Cerebellar cortex (tissue), 1 donor: ENCODE results near the gene PSMB7.
A peak's percentile ranks its signal among the peaks of the same experiment; 100 is the strongest.

ENCODE experiments used
- DNase-seq: peaks from one replicate; pipeline ENCODE4 v3.0.0-alpha.2; 2015; ENCODE audit warnings: low spot score

The PSMB7 gene

GRCh38 chr9:124326378-124326777 is 88.9 kb downstream of the PSMB7 start:
- no peak for DNase-seq

GRCh38 chr9:124325816-124326215 is 89.4 kb downstream of the PSMB7 start:
- DNase-seq = no peak

DNA sequence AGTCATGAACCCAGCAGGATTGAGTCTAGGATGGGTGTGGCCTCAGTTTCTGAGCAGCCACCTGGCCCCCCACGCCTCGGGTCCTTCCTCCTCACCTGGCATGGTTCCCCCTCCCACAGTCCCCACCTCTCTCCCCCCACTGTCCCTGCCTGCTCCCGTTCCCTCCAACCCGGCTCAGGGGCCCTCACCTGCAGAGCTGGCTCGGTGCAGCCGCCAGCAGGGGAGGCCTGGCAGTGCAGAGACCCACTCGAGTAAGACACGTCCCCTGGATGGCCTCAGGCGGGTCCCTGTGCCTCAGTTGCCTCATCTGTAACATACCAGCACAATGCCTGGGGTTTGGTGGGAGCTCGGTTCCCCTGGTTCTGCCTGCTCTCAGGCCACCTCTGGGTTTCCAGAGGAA is 91.3 kb downstream of the PSMB7 start:
- DNase-seq = no peak

DNA sequence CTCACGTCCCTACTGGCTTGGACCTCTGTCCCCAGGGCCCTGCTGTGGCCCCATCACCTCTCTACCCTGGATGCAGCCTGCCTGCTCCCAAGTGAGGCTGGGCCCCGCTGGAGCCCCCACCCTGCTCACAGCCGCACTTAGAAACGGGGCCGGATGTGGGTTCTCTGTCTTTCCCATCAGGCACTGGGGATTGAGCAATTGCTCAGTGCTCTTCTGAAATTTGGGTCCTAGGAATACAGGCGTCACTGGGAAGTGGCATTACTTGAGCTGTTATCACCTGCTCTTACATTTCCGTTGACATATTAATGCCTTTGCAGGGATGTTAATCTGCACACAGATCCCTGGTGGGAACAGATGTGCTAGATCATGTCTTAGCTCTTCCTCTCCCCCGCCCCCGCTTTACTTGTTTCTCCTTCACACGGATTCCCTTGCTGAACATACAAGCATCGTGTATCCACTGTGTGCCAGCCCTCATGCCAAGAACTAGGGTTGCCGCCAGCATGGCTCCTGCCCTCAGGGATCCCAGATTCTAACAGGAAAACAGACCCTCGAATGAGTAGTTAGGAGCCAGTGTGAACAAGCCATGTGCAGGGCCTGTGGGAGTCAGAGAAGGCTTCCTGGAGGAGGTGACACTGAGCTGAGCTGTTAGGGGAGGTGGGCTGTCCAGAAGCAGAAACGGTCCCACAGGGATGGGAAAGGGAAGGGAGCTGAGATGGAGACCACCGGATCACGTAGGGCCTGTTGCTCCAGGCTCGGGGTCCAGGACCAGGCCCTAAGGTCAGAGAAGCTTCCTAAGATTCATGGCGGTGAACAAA is 92.4 kb downstream of the PSMB7 start:
- DNase-seq = no peak

DNA sequence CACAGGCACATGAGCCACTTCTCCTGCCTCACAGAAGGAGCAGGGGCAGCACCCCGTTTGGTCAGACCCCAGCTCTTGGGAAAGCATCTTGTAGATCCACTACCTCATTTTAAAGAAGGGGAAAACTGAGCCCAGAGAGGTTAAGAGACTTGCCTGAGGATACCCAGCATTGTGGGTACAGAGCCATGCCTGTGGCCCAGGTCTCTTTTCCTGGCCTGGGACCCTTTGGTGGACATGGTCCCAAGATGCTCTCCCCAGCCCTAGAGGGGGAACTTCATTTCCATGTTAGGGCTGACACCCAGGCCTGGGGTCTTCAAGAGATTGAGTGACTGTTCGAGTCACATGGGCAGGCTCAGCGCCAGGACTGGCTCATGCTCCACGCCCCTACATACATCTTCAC is 93.3 kb downstream of the PSMB7 start:
- no peak for DNase-seq

DNA sequence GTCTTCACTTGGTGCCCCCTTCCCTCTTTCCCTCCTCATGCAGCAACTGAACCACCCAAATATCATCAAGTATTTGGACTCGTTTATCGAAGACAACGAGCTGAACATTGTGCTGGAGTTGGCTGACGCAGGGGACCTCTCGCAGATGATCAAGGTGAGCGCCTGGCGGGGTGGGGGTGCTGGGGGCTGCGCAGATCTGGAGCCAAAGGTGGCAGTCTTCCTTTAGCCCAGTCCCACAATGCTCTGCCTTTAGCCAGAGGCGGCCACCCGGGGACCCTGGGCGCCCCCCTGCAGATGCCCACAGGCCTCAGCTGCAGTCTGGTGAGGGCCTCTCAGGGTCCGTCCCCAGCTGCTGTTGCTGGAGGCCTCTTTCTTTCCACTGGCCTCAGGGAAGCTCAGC is 93.8 kb downstream of the PSMB7 start:
- no peak for DNase-seq

DNA sequence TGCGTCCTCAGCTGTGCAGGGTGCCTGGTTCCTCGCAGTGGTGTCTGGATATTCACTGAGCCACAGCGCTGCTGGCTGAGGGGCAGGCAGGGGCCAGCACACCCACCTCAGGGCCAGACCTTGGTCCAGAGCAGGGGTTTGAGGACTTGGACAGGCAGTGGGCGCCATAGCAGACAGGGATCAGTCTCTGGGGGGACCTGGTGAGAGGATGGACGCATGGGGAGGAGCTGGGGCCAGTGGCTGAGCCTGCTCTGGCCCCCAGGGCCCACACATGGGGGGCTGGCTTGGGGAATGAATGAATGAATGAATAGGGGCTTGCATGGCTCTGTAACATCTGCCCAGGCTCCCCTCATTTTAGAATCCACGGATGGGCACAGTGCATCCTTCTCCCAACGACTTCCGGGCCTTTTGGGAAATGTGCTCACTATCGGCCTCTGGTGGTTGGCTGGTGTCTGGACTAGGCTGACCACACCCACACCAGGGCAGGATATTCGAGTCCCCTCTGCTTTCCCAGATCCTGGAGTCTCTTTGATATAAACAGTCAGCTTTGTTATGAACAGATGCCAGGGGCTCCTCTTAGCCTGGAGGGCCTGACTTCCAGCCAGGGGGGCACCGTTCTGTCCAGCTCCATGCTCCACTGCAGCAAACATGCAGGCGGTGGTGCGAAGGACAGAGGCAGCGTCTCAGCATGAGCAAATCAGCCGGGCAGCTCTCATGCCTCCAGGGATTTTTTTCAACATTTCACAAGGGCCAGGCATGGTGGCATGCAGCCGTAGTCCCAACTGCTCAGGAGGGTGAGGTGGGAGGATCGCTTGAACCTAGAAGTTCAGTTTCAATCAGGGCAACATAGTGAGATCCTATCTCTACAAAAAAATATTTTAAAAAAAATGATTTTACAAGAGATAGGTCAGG is 94.9 kb downstream of the PSMB7 start:
- peak; percentile 53 for DNase-seq

DNA sequence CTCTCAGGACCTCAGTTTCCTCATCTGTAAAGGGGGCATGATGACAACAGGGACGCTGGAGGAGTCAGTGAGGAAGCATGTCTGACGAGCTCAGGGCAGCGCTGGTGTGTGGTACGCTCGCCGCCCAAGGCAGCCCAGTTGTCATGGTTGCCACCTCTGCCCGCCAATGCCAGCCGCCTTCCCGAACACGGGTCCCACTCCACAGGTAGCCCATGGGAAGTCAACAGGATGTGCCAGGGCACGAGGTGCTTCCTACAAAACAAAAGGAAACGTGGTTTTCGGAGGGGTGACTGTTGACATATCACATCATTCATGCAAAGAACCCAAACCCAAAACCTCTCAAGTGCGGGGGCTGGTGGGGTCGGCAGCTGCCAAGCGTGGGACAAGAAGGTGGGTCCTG is 99.4 kb downstream of the PSMB7 start:
- no peak for DNase-seq

GRCh38 chr9:124313940-124314339 is 101.3 kb downstream of the PSMB7 start:
- DNase-seq = no peak

DNA sequence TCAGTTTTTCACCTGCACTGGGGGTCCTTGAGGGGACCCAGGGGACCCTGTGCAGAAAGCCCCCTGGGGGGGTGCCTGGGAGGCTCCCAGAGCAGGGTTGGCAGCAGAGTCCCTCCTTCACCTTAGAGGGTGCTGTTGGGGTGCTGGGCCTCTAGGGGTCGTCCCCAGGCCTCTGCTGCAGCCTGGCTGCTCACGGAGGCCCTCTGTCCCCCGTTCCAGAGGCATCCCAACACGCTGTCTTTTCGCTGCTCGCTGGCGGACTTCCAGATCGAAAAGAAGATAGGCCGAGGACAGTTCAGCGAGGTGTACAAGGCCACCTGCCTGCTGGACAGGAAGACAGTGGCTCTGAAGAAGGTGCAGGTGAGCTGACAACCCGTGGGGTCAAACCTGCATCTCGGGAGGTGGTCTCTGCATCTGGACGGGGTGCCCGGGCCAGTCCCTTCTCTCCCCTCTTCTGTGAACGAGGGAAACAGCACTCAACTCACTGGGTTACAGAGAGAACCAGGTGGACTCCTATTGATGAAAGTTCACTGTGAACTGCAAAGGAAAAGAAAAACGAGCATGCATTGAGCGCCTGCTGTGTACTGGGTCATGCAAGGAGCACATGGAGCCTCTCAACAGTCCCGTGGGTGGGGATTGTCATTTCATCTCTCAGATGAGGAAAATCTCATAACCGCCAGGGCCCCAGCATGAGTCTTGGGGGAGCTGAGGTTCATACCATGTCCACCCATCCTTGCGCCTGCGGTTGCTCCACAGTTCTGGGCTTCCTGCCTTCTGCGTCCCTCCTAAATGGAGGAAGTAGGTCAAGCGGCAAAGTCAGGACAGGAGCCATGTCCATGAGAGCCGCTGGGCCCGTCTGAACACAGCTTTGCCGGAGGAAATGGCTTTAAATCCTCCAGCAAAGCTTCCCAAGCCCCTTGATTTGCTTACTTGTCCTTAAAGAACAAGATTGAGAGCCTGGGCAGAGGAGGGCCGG is 102.7 kb downstream of the PSMB7 start:
- DNase-seq = no peak

- DNase-seq = no peak
Measured at GRCh38 chr9:124311283-124311682, 104.0 kb downstream of the PSMB7 start.

- DNase-seq = peak; percentile 23
Measured at GRCh38 chr9:124309667-124310084, 105.6 kb downstream of the PSMB7 start.

DNA sequence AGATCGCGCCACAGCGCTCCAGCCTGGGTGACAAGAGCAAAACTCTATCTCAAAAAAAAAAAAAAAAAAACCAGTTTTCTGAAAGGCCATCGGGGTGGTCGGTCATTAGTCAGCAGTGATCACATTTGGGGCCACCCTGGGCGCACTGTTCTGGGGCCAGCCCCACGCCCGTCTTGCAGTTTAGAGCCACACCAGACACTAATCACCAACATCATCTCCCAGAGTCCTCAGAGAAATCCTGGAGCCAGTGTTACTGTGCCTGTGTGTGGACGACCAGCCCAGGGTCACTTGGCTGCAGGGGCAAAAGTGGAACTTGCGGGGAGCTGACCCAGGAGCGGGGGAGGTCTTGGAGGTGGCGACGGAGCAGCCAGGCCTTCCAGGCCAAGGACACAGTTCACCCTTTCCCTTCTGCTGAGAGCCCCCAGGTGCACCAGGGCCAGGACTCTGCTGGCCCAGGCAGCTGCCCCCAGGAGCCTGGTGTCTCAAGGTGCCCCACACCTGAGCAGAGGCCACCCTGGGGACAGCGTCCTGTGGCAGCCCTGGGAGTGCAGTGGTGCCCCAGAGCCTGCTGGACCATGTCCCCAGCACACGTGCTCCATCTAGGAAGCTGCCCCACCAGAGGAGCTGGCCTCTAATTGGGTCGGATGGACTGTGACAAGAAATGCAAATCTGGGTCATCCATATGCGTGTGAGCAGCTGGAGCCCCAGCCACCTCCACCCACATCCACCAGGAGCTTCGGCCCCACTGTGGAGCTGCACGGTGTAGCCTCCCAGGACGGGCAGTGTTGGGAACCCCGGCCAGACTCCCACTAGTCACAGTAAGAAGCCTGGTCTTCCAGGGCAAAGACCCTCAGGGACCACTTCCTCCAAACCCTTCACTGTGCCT is 106.4 kb downstream of the PSMB7 start:
- no peak for DNase-seq

DNA sequence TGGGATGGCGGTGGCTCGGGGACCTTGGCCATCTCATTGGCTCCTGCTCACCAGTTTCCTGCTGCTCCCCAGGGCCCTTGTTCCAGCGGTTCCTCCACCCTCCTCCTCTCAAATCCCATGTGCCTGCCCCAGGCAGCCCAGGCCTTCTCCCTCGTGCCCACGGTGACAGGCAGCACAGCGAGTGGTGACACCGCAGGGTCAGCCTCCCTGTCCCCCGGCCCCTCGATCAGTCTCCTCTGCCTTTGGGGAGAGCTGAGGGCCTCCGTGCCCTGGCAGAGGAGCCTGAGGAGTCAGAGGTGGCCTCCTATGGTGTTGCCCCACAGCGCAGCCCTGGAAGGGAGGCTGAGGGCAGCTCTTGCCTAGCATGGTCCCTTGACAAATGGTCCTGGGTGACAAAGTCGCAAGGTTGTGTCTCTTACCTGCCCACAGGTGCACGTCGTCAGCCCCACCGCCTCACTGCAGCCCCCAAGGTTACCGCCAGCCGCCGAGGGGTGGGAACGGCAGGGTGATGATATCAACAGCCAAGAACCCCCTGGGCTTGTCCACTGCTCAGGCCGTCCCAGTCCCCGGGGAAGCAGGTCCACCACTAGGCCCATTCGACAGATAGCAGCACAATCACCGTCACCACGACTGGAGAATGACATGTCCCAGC is 107.7 kb downstream of the PSMB7 start:
- DNase-seq = no peak

- no peak for DNase-seq
Measured at GRCh38 chr9:124306098-124306735, 109.0 kb downstream of the PSMB7 start.

DNA sequence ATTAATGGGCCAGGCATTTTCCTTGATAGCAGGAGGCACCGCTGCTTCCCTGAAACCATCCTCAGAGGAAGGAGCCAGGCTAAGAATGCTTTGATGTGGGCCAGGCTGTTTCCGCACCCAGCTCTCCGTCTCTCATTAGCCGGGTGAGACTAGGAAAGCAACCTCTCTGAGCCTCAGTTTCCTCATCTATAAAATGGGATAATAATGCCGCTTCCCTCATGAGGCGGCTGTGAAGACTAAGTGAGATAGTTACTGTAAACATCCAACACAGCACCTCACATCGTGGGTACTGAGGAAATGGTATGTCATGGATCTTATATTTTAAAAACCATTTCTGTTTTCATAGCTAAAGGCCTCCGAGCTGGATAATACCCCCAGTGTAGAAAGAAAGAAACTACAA is 111.0 kb downstream of the PSMB7 start:
- no peak for DNase-seq

GRCh38 chr9:124303762-124304161 is 111.5 kb downstream of the PSMB7 start:
- DNase-seq = no peak
